GM21786 (cell line): Measurements from ENCODE around the gene CXXC5.
"Not testable (repeated sequence)": the region's sequence is repeated elsewhere in the genome, so short reads cannot be mapped to it uniquely, and the experiment has no call there.

Source experiments
- ATAC-seq: cut with Tn5 transposase; IDR thresholded peaks from one replicate; pipeline ENCODE4 v1.9.1; 2021; ENCODE audit not compliant: unreplicated experiment

CXXC5 gene

GRCh38 chr5:139709582-139710318 is 61.6 kb downstream of the CXXC5 start:
- ATAC-seq, result no peak

DNA sequence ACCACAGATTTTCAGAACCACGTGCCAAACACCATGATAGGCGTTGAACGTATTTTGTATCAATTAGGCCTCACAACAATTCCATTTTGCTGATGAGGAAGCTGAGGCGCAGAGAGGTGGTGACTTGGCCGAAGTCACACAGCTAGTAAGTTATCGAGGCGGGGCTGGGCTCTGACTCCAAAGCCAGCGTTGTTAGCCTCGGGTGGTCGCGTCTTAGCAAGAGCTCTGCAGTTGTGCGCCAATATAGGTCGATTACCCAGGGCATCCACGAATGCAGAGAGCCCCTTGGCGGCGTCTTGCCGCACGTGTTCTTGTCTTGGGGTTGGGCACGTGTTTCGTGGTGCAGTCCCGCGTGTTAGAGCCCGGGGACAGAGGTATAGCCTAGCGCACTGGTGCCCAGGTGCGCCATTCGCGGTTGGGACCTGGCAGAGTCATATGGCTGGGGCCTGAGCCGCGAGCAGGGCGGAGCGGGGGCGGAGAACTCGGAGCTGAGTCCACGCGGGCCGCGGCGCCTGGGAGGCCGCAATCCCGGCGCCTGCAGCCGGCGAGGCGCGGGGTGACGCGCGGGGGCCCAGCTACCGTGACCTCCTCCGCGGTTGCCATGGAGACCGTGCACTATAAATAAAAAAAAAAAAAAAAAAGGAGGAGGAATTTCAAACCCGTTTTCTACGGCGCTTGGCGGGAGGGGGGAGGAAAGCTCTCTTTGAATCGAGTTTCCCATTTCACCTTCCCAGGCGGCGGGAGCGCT is 62.3 kb downstream of the CXXC5 start:
- ATAC-seq, result no peak

DNA sequence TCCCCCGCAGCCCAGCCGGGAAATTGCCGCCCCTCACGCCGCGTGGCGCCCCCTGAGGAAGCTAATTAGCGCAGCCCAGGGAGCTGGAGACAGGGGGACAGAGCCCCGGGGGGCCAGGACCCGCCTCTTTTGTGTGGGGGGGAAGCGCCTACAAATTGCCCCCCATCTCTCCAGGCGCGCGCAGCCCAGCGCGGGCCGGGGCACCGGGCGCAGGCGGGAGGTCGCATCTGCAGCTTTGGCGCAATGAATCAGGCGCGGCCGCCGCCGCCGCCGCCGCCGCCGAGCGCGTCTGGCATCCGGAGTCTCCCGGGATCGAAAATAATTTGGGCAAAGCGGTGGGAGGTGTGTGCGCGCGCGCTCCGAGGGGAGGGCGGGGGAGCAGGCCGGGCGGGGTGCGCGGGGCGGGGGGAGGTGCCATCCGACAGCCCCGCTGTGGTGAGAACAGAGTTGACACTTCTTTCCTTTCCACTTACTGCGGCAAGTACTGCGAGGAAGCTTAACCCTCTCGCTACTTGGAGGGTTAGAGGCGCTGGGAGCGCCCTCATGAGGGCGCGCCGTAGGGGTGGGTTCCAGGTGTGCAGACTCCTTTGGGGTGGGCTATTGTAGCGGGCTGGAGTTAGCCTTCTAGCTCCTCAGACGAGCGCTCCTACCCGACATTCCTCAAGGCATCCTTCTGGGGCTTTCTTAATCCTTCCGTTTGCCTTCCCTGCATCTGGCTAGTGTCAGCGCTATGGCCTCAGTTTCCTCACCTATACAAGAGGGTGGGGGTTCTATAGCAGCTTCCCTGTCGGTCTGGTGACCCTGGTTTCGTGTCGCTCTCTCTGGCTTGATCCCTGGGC is 63.1 kb downstream of the CXXC5 start:
- peak; percentile 51 for ATAC-seq

- ATAC-seq, result no peak
Measured at GRCh38 chr5:139711906-139712224, 63.7 kb downstream of the CXXC5 start.

DNA sequence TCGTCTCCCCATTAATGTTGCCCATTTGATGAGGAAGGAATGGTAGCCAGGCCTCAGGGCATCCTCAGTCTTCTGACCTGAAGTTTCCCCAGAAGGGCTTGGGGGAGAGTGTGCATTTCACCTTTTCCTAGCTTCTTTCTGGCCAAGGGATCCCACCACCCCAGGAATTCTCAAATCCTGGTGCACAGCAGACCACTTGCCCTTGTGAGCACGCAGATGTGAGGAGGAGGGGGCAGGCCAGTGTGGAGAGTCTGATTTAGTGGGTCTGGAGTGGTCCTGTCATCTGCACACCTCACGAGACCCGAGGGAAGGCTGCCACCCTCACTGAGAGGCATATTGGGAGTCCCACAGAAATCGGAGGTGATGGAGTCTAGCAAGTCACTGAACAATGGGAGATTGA is 64.3 kb downstream of the CXXC5 start:
- no peak for ATAC-seq

DNA sequence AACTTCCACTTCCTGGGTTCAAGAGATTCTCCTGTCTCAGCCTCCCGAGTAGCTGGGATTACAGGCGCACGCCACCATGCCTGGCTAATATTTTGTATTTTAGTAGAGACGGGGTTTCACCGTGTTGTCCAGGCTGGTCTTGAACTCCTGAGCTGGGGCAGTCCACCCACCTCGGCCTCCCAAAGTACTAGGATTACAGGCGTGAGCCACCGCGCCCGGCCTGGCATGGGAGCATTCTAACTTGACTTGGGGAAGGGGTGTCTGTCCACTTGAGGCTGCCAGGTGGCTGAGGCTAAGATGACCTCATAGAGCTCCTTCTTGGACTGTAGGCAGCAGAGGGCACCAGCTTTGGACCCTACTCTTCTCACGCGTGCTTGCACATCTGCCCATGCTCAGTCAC is 65.7 kb downstream of the CXXC5 start:
- not testable (repeated sequence) for ATAC-seq

- no peak for ATAC-seq
Measured at GRCh38 chr5:139717221-139717620, 69.1 kb downstream of the CXXC5 start.

DNA sequence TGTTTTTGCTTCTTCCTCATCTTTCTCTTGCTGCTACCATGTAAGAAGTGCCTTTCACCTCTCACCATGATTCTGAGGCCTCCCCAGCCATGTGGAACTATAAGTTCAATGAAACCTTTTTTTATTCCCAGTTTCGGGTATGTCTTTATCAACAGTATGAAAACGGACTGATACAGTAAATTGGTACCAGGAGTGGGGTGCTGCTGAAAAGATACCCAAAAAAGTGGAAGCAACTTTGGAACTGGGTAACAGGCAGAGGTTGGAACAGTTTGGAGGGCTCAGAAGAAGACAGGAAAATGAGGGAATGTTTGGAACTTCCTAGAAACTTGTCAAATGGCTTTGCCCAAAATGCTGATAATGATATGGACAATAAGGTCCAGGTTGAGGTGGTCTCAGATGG is 70.3 kb downstream of the CXXC5 start:
- ATAC-seq, result not testable (repeated sequence)

DNA sequence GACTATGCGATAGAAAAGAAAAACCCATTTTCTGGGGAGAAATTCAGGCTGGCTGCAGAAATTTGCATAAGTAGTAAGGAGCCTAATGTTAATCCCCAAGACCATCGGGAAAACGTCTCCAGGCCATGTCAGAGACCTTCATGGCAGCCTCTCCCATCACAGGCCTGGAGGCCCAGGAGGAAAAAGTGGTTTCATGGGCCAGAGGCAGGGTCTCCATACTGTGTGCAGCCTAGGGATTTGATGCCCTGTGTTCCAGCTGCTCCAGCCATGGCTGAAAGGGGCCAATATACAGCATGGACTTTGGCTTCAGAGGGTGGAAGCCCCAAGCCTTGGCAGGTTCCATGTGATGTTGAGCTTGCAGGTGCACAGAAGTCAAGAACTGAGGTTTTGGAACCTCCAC is 71.8 kb downstream of the CXXC5 start:
- ATAC-seq, result not testable (repeated sequence)

DNA sequence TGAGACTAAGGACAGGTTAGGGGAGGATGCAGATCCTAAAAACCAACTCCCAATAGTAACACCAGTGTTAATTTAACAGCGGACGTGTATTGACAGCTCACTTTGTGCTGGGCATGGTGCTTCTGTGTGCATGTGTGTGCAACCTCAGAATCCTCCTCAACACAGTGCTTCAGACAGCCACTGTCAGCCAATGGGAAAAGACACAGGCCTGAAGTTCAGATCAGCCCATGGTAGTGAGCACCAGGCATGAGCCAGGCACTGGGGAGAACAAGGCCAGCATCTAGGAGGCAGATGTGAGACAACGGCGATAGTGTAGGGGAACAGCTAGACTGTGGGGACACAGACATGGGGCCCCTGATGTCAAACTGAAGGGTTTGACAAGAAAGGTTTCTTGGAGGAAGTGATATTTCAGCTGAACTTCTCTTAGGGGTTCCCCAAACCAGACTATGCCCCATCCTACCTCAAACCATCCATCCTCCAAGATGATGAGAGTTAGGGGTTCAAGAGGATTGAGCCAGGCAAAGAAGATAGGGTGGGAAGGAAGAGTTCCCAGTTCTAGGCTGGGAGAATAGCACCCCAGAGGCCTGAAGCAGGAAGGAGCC is 75.9 kb downstream of the CXXC5 start:
- ATAC-seq, result no peak

- ATAC-seq, result no peak
Measured at GRCh38 chr5:139725073-139725830, 77.1 kb downstream of the CXXC5 start.

- no peak for ATAC-seq
Measured at GRCh38 chr5:139726248-139726647, 78.1 kb downstream of the CXXC5 start.

GRCh38 chr5:139727615-139728014 is 79.5 kb downstream of the CXXC5 start:
- ATAC-seq, result not testable (repeated sequence)

GRCh38 chr5:139731281-139731680 is 83.1 kb downstream of the CXXC5 start:
- no peak for ATAC-seq

GRCh38 chr5:139732019-139732418 is 83.9 kb downstream of the CXXC5 start:
- no peak for ATAC-seq

DNA sequence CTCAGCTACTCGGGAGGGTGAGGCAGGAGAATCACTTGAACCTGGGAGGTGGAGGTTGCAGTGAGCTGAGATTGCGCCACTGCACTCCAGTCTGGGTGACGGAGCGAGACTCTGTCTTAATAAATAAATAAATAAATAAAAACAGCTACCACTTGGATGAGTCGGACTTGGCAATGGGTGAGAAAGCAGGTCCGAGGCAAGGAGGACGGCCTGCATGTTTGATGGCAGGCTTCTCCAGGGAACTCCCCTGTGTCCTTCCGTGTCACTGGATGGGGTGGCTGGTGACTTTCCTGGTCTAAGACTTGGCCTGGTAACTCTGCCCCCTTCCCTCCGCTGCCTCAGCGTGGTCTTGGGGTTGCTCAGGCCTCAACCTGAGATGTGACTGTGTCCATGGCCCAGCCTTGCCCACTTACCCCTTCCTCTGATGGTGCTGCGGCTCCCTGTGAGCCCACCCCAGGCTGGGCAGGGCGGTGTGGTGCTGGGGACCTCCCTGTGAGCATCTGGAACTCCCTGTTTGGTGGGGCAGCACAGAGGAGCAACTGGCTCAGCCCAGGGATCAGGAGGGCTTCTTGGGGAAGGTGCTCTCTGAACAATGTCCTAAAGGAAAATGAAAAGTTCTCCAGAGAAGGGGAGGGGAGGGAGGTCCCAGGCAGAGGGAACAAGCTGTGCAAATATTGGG is 85.0 kb downstream of the CXXC5 start:
- no peak for ATAC-seq
